H1 (cell line): ENCODE results near the gene SNX19. TPM values are rescaled to one million over a fixed set of nuclear protein-coding genes. Genes with fewer than 3 reads are reported as not detected.

Source experiments
- FOSL1 ChIP-seq: IDR thresholded peaks from 2 replicates; pipeline ENCODE4 v1.6.1; 2011; ENCODE audit warnings: mild to moderate bottlenecking, low read depth, low read length, moderate library complexity; ENCODE audit not compliant: insufficient read depth
- SIRT6 ChIP-seq: IDR thresholded peaks from one replicate; pipeline ENCODE4 v1.7.1; 2012; ENCODE audit warnings: low read length, inconsistent platforms
- TEAD4 ChIP-seq: IDR thresholded peaks from 2 replicates; pipeline ENCODE4 v1.6.1; 2012; ENCODE audit warnings: low read depth, low read length, inconsistent platforms, mixed read lengths
- polyA plus RNA-seq, 7 experiments: library from polyadenylated mRNA; depleted of rRNA in 3 of 7; stranded (reverse) in 5 of 7; unstranded in 2 of 7; fragments of >200 nt in 5 of 7; fragments of 200-250 nt in 2 of 7; gene quantifications; 1 replicate in 5 of 7; 2 replicates in 1 of 7; 4 replicates in 1 of 7; pipeline versions ENCODE4 v1.2.1 to v1.2.3, GENCODE V29; 2011 to 2013; ENCODE audit warnings: missing spikeins in 2 of 7, mixed read lengths in 2 of 7
- total RNA-seq: library from RNA; stranded (reverse); fragmentation: NEBNext Ultra II Directional; extraction: Animal tissue kit (Norgen Biotek cat#: 25700); gene quantifications from 2 replicates; pipeline ENCODE4 v1.2.1, GENCODE V29; 2021

SNX19 gene
- total and polyA plus RNA-seq, 2 of the 8 experiments (the other 6 are each of a cell fraction or from before 2014, with no cell fraction given) = 15.0 to 25.2 TPM

DNA sequence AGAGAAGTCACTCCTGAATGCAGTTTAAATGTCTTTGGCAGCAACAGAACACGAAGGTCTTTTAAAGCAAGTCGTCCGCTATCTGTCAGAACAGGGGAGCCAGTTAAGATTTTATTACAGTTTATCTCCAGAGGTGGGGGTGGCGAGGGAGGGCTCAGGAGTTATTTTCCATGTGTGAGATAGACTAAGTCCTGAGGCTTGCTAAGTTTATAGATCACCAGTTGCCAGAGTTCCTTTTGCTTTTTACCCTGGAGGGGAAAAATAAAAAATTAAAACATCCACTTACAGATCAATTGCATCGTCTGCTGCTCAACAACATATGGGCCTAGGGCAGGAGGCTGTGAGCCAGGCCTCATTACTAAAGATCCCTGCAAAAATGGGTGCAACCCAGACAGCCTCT lies 90.7 kb downstream of the SNX19 start (continued):
- TF ChIP-seq FOSL1 (no peak), TEAD4 (no peak), SIRT6 (no peak)
